Esophagus muscularis mucosa (tissue), 4 donors: ENCODE measurements around the gene CACNA1S. TPM values are rescaled to one million over a fixed set of nuclear protein-coding genes. Genes with fewer than 3 reads are reported as not detected.

Source experiments
- DNase-seq: peaks from one replicate; pipeline ENCODE4 v3.0.0-alpha.2; 2017; ENCODE audit errors: extremely low spot score
- H3K27ac ChIP-seq, 4 donors: fragments of 200-600 bp; sonication (generic); replicated peaks in 1 of 4; 1 replicate in 3 of 4; 2 replicates in 1 of 4; pipeline ENCODE4 v1.5.1; 2016 to 2019; ENCODE audit warnings: mild to moderate bottlenecking in 1 of 4
- H3K27me3 ChIP-seq, 4 donors: fragments of 200-600 bp; sonication (generic); one replicate each; pipeline versions ENCODE4 v1.5.1 to v1.6.0; 2016 to 2019
- H3K36me3 ChIP-seq, 4 donors: fragments of 200-600 bp; sonication (generic); one replicate each; pipeline ENCODE4 v1.5.1; 2016 to 2019
- H3K4me1 ChIP-seq, 4 donors: fragments of 200-600 bp; sonication (generic); one replicate each; pipeline ENCODE4 v1.5.1; 2016 to 2019
- H3K4me3 ChIP-seq, 4 donors: fragments of 200-600 bp; sonication (generic); 1 replicate in 2 of 4; 2 replicates in 2 of 4; pipeline ENCODE4 v1.5.1; 2016 to 2019; ENCODE audit warnings: mild to moderate bottlenecking in 4 of 4, moderate library complexity in 1 of 4
- H3K9me3 ChIP-seq, 4 donors: fragments of 200-600 bp; sonication (generic); 1 replicate in 3 of 4; 2 replicates in 1 of 4; pipeline ENCODE4 v1.5.1; 2016 to 2019
- EP300 ChIP-seq: sonication (generic); formaldehyde crosslinking; IDR thresholded peaks from one replicate; pipeline ENCODE4 v1.6.1; 2017; ENCODE audit warnings: antibody characterized with exemption
- POLR2A ChIP-seq: fragments of 450-650 bp; IDR thresholded peaks from one replicate; pipeline ENCODE4 v1.6.1; 2017; ENCODE audit warnings: antibody characterized with exemption, moderate library complexity, mild to moderate bottlenecking, low read depth
- POLR2AphosphoS5 ChIP-seq, 2 donors: sonication (generic); formaldehyde crosslinking; IDR thresholded peaks; one replicate each; pipeline ENCODE4 v1.6.1; 2017; ENCODE audit warnings: antibody characterized with exemption in 2 of 2
- WGBS: methylation state at CpG from one replicate; pipeline ENCODE4 v1.1.5; 2018; 5-methylcytosine and 5-hydroxymethylcytosine counted together
- intact Hi-C: fragments of 100-400 bp; cut with DNase I; formaldehyde crosslinking; loops from one replicate; pipeline ENCODE4 v1.15.1; 2023
- total RNA-seq, 4 donors: library from RNA; depleted of rRNA; stranded (reverse); fragments of >200 nt; gene quantifications; one replicate each; pipeline versions ENCODE4 v1.1.0 to v1.2.1, GENCODE V29; 2016
- TF ChIP-seq, protein P1 (sequence below), 3 experiments: fragments of 200-600 bp in 2 of 3; fragments of 450-650 bp in 1 of 3; sonication (generic) in 2 of 3; IDR thresholded peaks; one replicate each; pipeline ENCODE4 v1.5.1; 2017 to 2019; ENCODE audit warnings: antibody characterized with exemption in 3 of 3, mild to moderate bottlenecking in 2 of 3, moderate library complexity in 1 of 3

The CACNA1S gene
- total RNA-seq, 4 donors from 2014 or later = not detected

DNA sequence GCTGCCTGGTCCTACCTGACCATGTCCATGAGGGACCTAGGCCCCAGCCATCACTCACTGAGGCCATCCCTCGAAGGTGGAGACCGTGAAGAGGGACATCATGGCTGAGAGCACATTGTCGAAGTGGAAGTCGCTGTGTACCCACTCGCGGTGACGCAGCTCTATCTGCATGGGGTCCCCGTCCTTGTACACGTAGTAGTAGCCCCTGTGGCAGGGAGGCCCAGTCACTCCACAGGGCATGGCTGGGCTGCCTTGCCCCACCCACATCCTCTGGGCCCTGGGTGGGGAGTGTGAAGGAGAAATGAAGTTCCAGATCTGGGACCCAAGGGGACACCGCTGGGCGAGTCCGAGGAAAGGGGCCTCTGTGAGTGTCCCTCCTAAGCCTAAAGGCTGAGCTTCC lies 50.3 kb downstream of the CACNA1S start:
- no peak overlapping the region for H3K4me3 ChIP-seq
- no peaks in the 10 kb centered on the region for H3K36me3 ChIP-seq
- peaks cover 0 to 8% (median 0%) of the 10 kb centered on the region in 4 donors for H3K27me3 ChIP-seq
- TF ChIP-seq POLR2AphosphoS5 (IDR thresholded peaks at IDR 0.05) = no peak
- TF ChIP-seq EP300 = no peak
- 98% methylated on average over 10 of the region's 12 CpGs for WGBS
- H3K9me3 ChIP-seq = no peaks in the 10 kb centered on the region
- H3K27ac ChIP-seq = no peak overlapping the region
- DNase-seq = no peak
- intact Hi-C loops = no loop called here
- H3K4me1 ChIP-seq = peaks cover 11 to 26% (median 22%) of the 10 kb centered on the region in 4 donors

DNA sequence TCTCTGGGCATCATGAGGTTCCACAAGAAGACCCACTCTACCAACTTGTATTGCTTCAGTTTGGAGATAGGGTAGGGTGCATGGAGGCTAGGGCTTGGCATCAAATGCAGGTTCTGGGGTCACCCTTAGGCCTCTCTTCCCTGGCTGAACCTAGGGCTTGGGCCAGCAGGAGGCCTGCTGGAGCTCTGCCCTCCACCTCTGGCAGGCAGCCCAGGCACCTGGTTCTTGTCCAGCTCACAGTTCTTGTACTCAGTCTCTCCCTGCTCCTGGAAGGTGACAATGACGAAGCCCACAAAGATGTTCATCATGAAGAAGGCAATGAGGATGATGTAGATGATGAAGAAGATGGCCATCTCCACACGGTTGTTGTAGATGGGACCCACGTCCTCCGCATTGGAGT lies 51.2 kb downstream of the CACNA1S start:
- TF ChIP-seq EP300 = no peak
- TF ChIP-seq, protein P1, sequence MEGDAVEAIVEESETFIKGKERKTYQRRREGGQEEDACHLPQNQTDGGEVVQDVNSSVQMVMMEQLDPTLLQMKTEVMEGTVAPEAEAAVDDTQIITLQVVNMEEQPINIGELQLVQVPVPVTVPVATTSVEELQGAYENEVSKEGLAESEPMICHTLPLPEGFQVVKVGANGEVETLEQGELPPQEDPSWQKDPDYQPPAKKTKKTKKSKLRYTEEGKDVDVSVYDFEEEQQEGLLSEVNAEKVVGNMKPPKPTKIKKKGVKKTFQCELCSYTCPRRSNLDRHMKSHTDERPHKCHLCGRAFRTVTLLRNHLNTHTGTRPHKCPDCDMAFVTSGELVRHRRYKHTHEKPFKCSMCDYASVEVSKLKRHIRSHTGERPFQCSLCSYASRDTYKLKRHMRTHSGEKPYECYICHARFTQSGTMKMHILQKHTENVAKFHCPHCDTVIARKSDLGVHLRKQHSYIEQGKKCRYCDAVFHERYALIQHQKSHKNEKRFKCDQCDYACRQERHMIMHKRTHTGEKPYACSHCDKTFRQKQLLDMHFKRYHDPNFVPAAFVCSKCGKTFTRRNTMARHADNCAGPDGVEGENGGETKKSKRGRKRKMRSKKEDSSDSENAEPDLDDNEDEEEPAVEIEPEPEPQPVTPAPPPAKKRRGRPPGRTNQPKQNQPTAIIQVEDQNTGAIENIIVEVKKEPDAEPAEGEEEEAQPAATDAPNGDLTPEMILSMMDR (IDR thresholded peaks at IDR 0.05) = no peak
- TF ChIP-seq POLR2A = no peak
- TF ChIP-seq POLR2AphosphoS5 (IDR thresholded peaks at IDR 0.05) = no peak
- intact Hi-C loops = no loop called here

DNA sequence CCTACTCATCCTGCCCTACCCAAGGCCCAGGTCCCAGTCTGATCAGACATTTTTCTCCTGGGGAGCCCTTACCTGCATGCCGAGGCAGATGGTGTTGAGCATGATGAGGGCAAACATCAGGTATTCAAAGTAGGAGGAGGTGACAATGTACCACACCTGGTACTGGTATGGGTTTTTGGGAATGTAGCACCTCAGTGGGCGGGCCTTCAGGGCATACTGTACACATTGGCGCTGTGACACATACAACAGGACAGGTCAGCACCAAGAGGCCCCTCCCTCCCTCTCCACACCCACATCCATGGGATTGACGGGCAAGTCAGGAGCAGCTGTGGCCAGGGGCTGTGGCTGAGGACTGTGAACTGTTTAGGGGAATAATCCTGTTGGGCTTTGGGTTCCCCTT lies 51.6 kb downstream of the CACNA1S start:
- Histone ChIP-seq H3K27ac (no peak overlapping the region), H3K4me3 (no peak overlapping the region), H3K27me3 (no peaks in the 10 kb centered on the region), H3K4me1 (peaks cover 18 to 39% (median 35%) of the 10 kb centered on the region in 4 donors), H3K9me3 (no peaks in the 10 kb centered on the region), H3K36me3 (no peaks in the 10 kb centered on the region)
- intact Hi-C loops = no loop called here
- 100% methylated on average over 2 of the region's 4 CpGs for WGBS
- no peak for TF ChIP-seq POLR2A
- TF ChIP-seq, protein P1 (IDR thresholded peaks at IDR 0.05) = no peak
- TF ChIP-seq EP300 = no peak
- no peak for TF ChIP-seq POLR2AphosphoS5 (IDR thresholded peaks at IDR 0.05)
- no peak for DNase-seq

More for the DNA sequence above, 51.2 kb downstream of the CACNA1S start:
- H3K27ac ChIP-seq = no peak overlapping the region
- DNase-seq = no peak
- H3K27me3 ChIP-seq = peaks cover 0 to under 1% (median 0%) of the 10 kb centered on the region in 4 donors
- H3K9me3 ChIP-seq = no peaks in the 10 kb centered on the region
- H3K4me1 ChIP-seq = peaks cover 15 to 34% (median 30%) of the 10 kb centered on the region in 4 donors
- WGBS = 78% methylated on average over 4 of the region's 4 CpGs
- no peaks in the 10 kb centered on the region for H3K36me3 ChIP-seq
- H3K4me3 ChIP-seq = no peak overlapping the region

DNA sequence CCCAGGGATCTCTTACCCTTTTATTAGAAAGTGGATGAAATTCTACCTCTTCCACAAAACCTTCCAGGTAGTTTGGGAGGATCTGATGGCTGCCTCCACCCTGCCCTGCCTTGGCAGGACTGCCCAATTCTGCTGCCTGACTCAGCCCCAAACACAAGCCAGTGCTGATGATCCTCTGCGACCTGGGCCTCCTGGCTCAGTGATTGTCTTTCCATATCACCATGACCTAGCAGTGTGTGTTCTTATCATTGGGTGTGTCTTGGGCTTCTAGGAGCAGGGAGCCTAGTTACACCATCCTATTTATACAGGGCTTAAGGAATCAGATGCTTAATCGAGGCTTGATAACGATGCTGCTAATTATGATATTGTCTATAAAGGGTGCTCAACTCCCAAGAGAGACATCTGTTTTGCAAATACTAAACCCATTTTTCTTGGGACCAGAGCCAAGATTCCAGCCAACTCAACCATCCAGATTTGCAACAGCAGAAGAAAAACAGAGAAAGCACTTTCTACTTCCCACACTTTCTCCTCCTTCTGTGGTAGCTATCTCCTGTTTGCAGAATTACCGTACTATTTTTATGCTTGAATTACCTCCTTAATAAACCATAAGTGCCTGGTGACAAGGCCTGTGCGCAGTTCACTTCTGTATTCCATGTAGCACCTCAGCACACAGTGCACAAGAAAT lies 52.2 kb downstream of the CACNA1S start:
- Histone ChIP-seq H3K4me1 (peaks cover 20 to 45% (median 41%) of the 10 kb centered on the region in 4 donors), H3K27ac (no peak overlapping the region), H3K4me3 (no peak overlapping the region), H3K36me3 (no peaks in the 10 kb centered on the region), H3K9me3 (no peaks in the 10 kb centered on the region), H3K27me3 (no peaks in the 10 kb centered on the region)
- intact Hi-C loops = no loop called here
- WGBS = 58% methylated on average over 5 of the region's 5 CpGs
- DNase-seq = no peak
- TF ChIP-seq POLR2AphosphoS5 (IDR thresholded peaks at IDR 0.05) (no peak), POLR2A (no peak), EP300 (no peak)
- TF ChIP-seq, protein P1 (IDR thresholded peaks at IDR 0.05) = no peak

DNA sequence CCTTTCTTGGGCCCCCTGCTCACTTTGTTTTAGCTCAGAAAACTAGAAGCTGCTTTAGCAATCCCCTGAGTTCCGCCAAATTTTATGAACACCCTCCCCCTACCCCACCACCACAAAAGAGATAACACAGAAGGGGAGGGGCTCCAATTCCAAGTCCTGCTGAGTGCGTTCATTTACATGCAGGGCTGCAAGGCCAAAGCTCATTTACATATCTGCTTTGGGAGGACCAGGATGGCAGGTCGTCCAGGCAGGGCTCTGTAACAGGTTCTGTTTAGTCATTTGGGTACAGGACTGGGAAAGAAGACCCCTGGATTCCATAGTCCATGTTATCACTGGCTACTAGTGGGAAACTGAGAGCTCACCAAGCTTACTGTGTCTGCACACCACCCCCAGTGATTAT lies 52.8 kb downstream of the CACNA1S start:
- DNase-seq = no peak
- peaks cover 20 to 51% (median 46%) of the 10 kb centered on the region in 4 donors for H3K4me1 ChIP-seq

More for the DNA sequence above, 52.8 kb downstream of the CACNA1S start:
- Histone ChIP-seq H3K4me3 (no peak overlapping the region), H3K9me3 (no peaks in the 10 kb centered on the region), H3K36me3 (no peaks in the 10 kb centered on the region), H3K27ac (no peak overlapping the region), H3K27me3 (no peaks in the 10 kb centered on the region)
- TF ChIP-seq EP300 = no peak
- no peak for TF ChIP-seq POLR2A
- no peak for TF ChIP-seq POLR2AphosphoS5 (IDR thresholded peaks at IDR 0.05)
- TF ChIP-seq, protein P1 (IDR thresholded peaks at IDR 0.05) = no peak
- intact Hi-C loops = no loop called here
- 87% methylated on average over 3 of the region's 3 CpGs for WGBS
